Endothelial cell (in vitro differentiated cells): ENCODE measurements around the gene TNS3. TPM values are rescaled to one million over a fixed set of nuclear protein-coding genes. Genes with fewer than 3 reads are reported as not detected.

ENCODE experiments used
- DNase-seq: peaks from one replicate; pipeline ENCODE4 v3.0.0; 2021; ENCODE audit warnings: low spot score
- H3K27ac Mint-ChIP-seq: one replicate; pipeline ENCODE4 v1.8.0; 2021; ENCODE audit warnings: mixed read lengths, inconsistent platforms; ENCODE audit not compliant: unreplicated experiment
- H3K27me3 Mint-ChIP-seq: one replicate; pipeline ENCODE4 v1.8.0; 2021; ENCODE audit warnings: mild to moderate bottlenecking, moderate library complexity, mixed read lengths, inconsistent platforms; ENCODE audit not compliant: unreplicated experiment
- H3K36me3 Mint-ChIP-seq: one replicate; pipeline ENCODE4 v1.8.0; 2021; ENCODE audit warnings: mild to moderate bottlenecking, low read depth, mixed read lengths, inconsistent platforms; ENCODE audit not compliant: unreplicated experiment
- H3K4me1 Mint-ChIP-seq: one replicate; pipeline ENCODE4 v1.8.0; 2021; ENCODE audit warnings: mild to moderate bottlenecking, mixed read lengths, inconsistent platforms; ENCODE audit not compliant: unreplicated experiment
- H3K4me3 Mint-ChIP-seq: one replicate; pipeline ENCODE4 v1.8.0; 2021; ENCODE audit warnings: mild to moderate bottlenecking, mixed read lengths, inconsistent platforms; ENCODE audit not compliant: unreplicated experiment
- H3K9me3 Mint-ChIP-seq: one replicate; pipeline ENCODE4 v1.8.0; 2021; ENCODE audit warnings: mixed read lengths, inconsistent platforms; ENCODE audit not compliant: unreplicated experiment
- total RNA-seq: library from RNA; stranded (reverse); fragmentation: NEBNext Ultra II Directional; extraction: Animal tissue kit (Norgen Biotek cat#: 25700); gene quantifications from one replicate; pipeline ENCODE4 v1.2.1, GENCODE V29; 2021; ENCODE audit not compliant: unreplicated experiment
- TF ChIP-seq, protein P1 (sequence below): fragments of 200-600 bp; sonication (generic); IDR thresholded peaks from one replicate; pipeline ENCODE4 v1.5.0; 2021; ENCODE audit warnings: antibody characterized with exemption; ENCODE audit not compliant: unreplicated experiment

TNS3 gene
- total RNA-seq, 1 donor from 2014 or later: 7.5 TPM

DNA sequence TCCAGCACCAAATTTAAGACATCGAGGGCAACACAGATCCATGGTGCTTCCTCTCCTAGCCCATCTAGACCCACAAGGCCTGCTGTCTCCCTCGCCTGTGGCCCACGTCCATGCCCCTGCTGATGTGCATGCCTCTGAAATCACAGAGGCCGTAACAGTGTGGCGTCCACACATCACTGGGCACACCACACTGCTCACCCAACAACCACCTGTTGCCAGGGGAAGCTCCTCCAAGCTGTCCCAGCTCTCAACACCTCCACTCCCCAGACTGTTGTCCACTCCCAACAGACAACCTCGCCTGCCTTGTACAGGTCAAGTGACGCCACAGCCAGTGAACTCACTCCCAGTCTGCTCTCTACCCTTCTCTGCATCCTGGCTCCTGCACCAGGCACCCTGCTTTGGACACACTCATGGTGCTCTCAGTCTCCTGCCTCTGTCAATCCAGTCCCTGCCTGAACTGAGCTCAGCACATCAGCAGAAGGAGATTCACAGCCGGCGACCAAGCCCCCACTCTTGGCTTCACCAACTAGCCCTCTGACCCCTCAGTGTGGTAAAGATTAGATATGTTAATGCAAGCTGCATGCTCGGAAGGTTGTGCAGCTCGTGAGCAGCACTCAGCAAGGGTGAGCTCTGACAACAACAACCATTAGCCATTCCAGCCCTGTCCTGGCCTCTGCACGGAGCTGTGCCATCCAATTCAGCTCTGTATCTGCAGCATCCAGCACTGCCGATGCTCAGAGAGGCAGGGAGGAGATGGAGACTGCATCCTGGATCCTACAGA lies 197.0 kb downstream of the TNS3 start:
- no peak for DNase-seq
- Mint-ChIP-seq H3K27me3 (peaks cover 3% of the 10 kb centered on the region), H3K36me3 (no peaks in the 10 kb centered on the region), H3K4me1 (no peaks in the 10 kb centered on the region), H3K9me3 (no peaks in the 10 kb centered on the region), H3K4me3 (no peak overlapping the region), H3K27ac (no peak overlapping the region)
- TF ChIP-seq, protein P1, sequence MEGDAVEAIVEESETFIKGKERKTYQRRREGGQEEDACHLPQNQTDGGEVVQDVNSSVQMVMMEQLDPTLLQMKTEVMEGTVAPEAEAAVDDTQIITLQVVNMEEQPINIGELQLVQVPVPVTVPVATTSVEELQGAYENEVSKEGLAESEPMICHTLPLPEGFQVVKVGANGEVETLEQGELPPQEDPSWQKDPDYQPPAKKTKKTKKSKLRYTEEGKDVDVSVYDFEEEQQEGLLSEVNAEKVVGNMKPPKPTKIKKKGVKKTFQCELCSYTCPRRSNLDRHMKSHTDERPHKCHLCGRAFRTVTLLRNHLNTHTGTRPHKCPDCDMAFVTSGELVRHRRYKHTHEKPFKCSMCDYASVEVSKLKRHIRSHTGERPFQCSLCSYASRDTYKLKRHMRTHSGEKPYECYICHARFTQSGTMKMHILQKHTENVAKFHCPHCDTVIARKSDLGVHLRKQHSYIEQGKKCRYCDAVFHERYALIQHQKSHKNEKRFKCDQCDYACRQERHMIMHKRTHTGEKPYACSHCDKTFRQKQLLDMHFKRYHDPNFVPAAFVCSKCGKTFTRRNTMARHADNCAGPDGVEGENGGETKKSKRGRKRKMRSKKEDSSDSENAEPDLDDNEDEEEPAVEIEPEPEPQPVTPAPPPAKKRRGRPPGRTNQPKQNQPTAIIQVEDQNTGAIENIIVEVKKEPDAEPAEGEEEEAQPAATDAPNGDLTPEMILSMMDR: no peak

DNA sequence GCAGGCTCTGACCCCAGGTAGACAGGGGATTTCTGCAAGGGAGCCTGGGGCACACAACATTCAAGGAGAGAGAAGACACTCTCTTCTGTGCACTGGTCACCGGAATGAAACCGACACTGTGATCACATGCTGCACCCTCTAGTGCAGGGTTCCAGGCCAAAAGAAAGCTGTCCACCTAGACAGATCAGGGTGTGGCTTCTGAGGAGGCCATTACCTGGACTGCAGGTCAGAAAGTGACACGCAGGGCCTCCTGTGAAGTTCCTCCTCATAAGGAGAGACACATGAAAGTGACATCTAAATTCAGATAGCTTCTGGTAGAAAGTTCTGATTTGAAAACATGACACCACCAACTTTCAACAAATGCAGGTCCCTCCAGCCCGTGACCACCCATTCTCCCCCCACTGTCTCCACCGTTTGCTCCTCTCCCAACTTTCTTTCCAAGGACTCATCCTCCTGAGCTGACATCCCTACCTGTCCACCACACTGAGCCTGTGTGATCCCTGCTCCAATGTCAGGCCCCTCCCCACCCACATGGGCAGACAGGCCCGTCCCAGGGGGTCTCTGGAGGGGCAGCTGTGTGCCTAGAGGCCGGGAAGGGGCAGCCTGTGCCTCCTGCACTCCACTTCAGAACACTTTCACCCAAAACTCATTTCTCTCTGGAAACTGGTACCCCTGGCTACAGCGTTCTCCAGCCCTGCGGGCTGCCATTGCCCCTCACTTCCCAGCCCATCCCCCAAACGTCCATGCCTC lies 198.0 kb downstream of the TNS3 start:
- Mint-ChIP-seq H3K27ac (no peak overlapping the region), H3K4me1 (no peaks in the 10 kb centered on the region), H3K27me3 (peaks cover 3% of the 10 kb centered on the region), H3K9me3 (no peaks in the 10 kb centered on the region), H3K36me3 (no peaks in the 10 kb centered on the region), H3K4me3 (no peak overlapping the region)
- DNase-seq: no peak
- TF ChIP-seq, protein P1: no peak

DNA sequence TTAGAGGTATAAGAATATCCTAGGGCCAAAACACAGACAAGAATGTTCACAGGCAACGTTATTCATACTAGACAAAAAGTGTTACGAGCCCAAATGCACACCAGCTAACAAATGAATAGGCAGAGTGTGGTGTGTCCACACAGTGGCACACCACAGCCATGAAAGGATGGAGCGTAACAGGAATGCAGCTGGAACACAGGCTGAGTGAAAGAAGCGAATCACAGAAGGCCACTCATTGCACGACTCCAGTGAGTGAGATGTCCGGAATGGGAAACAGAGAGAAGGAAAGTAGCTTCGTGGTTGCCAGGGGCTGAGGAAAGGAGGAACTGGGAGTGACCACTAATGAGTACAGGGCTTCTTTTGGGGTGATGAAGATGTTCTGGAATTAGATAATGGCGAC lies 198.8 kb downstream of the TNS3 start:
- no peaks in the 10 kb centered on the region for H3K4me1 Mint-ChIP-seq
- TF ChIP-seq, protein P1: no peak
- peaks cover 4% of the 10 kb centered on the region for H3K27me3 Mint-ChIP-seq
- no peak for DNase-seq
- no peak overlapping the region for H3K27ac Mint-ChIP-seq
- no peaks in the 10 kb centered on the region for H3K9me3 Mint-ChIP-seq
- H3K4me3 Mint-ChIP-seq: no peak overlapping the region
- H3K36me3 Mint-ChIP-seq: no peaks in the 10 kb centered on the region

DNA sequence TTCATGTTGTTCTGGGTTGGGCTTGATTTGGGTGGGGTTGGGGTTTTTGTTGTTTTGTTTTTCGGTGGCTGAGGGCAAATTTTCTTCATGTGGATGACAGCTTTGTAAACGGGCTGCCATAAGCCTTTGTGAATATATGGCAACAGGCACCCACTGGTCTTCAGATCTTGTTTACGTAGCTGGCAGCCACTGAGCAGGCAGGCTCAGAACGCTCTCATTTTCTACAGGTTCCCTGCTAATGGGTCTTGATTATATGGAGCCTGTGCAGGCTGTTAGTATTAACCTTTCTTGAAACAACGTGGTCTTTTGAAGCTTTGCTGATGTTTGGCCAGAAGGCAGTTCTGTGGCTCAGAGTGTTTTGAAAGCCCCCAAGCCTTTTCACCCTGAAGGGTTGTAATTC lies 199.7 kb downstream of the TNS3 start:
- no peaks in the 10 kb centered on the region for H3K9me3 Mint-ChIP-seq
- H3K36me3 Mint-ChIP-seq: no peaks in the 10 kb centered on the region
- no peak for DNase-seq
- TF ChIP-seq, protein P1: no peak
- peaks cover 4% of the 10 kb centered on the region for H3K27me3 Mint-ChIP-seq
- H3K4me1 Mint-ChIP-seq: no peaks in the 10 kb centered on the region
- no peak overlapping the region for H3K4me3 Mint-ChIP-seq
- H3K27ac Mint-ChIP-seq: no peak overlapping the region

DNA sequence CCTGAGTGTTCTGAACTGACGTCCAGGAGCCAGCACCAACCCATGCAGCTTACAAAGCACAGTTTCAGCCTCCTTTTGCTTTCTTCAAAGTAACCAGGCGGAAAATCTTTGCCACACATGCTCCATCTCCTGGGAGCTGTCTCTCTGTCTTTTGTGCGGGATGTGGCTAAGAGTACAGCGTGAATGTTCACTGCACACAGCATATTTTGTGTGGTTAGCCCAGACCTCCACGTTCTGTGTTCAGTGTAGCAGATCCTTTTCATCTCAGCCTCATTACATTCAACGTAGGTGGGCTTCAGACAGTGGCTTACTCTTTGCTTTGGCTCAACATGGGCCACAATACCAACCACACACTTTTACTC lies 200.8 kb downstream of the TNS3 start:
- Mint-ChIP-seq H3K4me1 (no peaks in the 10 kb centered on the region), H3K9me3 (no peaks in the 10 kb centered on the region), H3K4me3 (no peak overlapping the region), H3K27me3 (peaks cover 4% of the 10 kb centered on the region), H3K27ac (no peak overlapping the region), H3K36me3 (no peaks in the 10 kb centered on the region)
- no peak for DNase-seq
- TF ChIP-seq, protein P1: no peak
